Vagina (tissue), 2 donors: ENCODE data around the gene KRTAP12-2. TPM values are rescaled to one million over a fixed set of nuclear protein-coding genes. Genes with fewer than 3 reads are reported as not detected.
A peak's percentile ranks its signal among the peaks of the same experiment; 100 is the strongest.
"Not testable (repeated sequence)": the region's sequence is repeated elsewhere in the genome, so short reads cannot be mapped to it uniquely, and the experiment has no call there.

Experiments used
- DNase-seq, 2 donors: peaks; one replicate each; pipeline ENCODE4 v3.0.0-alpha.2; 2017; ENCODE audit errors: extremely low spot score in 2 of 2
- H3K27ac ChIP-seq: fragments of 200-600 bp; sonication (generic); one replicate; pipeline ENCODE4 v1.5.1; 2019
- H3K27me3 ChIP-seq: fragments of 200-600 bp; sonication (generic); one replicate; pipeline ENCODE4 v1.5.1; 2019
- H3K36me3 ChIP-seq, 2 donors: fragments of 200-600 bp; sonication (generic); one replicate each; pipeline ENCODE4 v1.5.1; 2017 to 2019
- H3K4me1 ChIP-seq: fragments of 200-600 bp; sonication (generic); one replicate; pipeline ENCODE4 v1.5.1; 2019
- H3K4me3 ChIP-seq, 2 donors: fragments of 200-600 bp; sonication (generic); 1 replicate in 1 of 2; 2 replicates in 1 of 2; pipeline ENCODE4 v1.5.1; 2016 to 2019
- H3K9me3 ChIP-seq: fragments of 200-600 bp; sonication (generic); one replicate; pipeline ENCODE4 v1.5.1; 2019
- CTCF ChIP-seq, 3 experiments: fragments of 450-650 bp in 2 of 3; fragments of 200-600 bp in 1 of 3; sonication (generic) in 1 of 3; IDR thresholded peaks; one replicate each; pipeline ENCODE4 v1.5.1; 2017 to 2019; ENCODE audit warnings: antibody characterized with exemption in 3 of 3, mild to moderate bottlenecking in 2 of 3, moderate library complexity in 2 of 3
- POLR2A ChIP-seq, 2 donors: fragments of 450-650 bp; IDR thresholded peaks; one replicate each; pipeline ENCODE4 v1.6.1; 2017; ENCODE audit warnings: antibody characterized with exemption in 2 of 2, mild to moderate bottlenecking in 2 of 2, moderate library complexity in 2 of 2
- POLR2AphosphoS5 ChIP-seq, 2 donors: sonication (generic); formaldehyde crosslinking; IDR thresholded peaks; one replicate each; pipeline ENCODE4 v1.9.0; 2017; ENCODE audit warnings: antibody characterized with exemption in 2 of 2, mild to moderate bottlenecking in 2 of 2, low read depth in 1 of 2; ENCODE audit not compliant: insufficient read depth in 1 of 2
- intact Hi-C: fragments of 100-400 bp; cut with DNase I; formaldehyde crosslinking; loops from one replicate; pipeline ENCODE4 v1.15.1; 2023
- total RNA-seq: library from RNA; depleted of rRNA; stranded (reverse); fragments of >200 nt; gene quantifications from one replicate; pipeline ENCODE4 v1.2.3, GENCODE V29; 2016

The KRTAP12-2 gene
- total RNA-seq, 1 donor from 2014 or later: not detected

GRCh38 chr21:44701023-44701400 is 34.3 kb upstream of the KRTAP12-2 start:
- Histone ChIP-seq H3K27ac (no peak overlapping the region), H3K4me3 (no peak overlapping the region), H3K9me3 (no peaks in the 10 kb centered on the region), H3K4me1 (no peaks in the 10 kb centered on the region), H3K27me3 (peaks cover 3% of the 10 kb centered on the region), H3K36me3 (no peaks in the 10 kb centered on the region)
- no peak for TF ChIP-seq POLR2A (IDR thresholded peaks at IDR 0.05)
- TF ChIP-seq POLR2AphosphoS5 (IDR thresholded peaks at IDR 0.05; ENCODE audit: insufficient read depth in 1 of 2, low read depth in 1 of 2): no peak
- no peak for TF ChIP-seq CTCF (IDR thresholded peaks at IDR 0.05)
- DNase-seq: peak in 1 of 2 donors; percentile 40
- intact Hi-C loops: no loop called here

GRCh38 chr21:44700101-44701022 is 33.6 kb upstream of the KRTAP12-2 start:
- Histone ChIP-seq H3K27ac (no peak overlapping the region), H3K36me3 (no peaks in the 10 kb centered on the region), H3K4me3 (no peak overlapping the region), H3K9me3 (no peaks in the 10 kb centered on the region), H3K27me3 (peaks cover 3% of the 10 kb centered on the region), H3K4me1 (no peaks in the 10 kb centered on the region)
- intact Hi-C loops: no loop called here
- TF ChIP-seq POLR2A (IDR thresholded peaks at IDR 0.05): no peak
- TF ChIP-seq CTCF (IDR thresholded peaks at IDR 0.05): no peak
- no peak for TF ChIP-seq POLR2AphosphoS5 (IDR thresholded peaks at IDR 0.05; ENCODE audit: insufficient read depth in 1 of 2, low read depth in 1 of 2)
- DNase-seq: peak; percentile 42 to 87

- intact Hi-C loops: no loop called here
- no peak for TF ChIP-seq CTCF (IDR thresholded peaks at IDR 0.05)
- TF ChIP-seq POLR2A (IDR thresholded peaks at IDR 0.05): no peak
- no peak for TF ChIP-seq POLR2AphosphoS5 (IDR thresholded peaks at IDR 0.05; ENCODE audit: insufficient read depth in 1 of 2, low read depth in 1 of 2)
- no peaks in the 10 kb centered on the region for H3K4me1 ChIP-seq
- peak; percentile 55 to 58 for DNase-seq
- H3K9me3 ChIP-seq: no peaks in the 10 kb centered on the region
- no peak overlapping the region for H3K4me3 ChIP-seq
- H3K27me3 ChIP-seq: peaks cover 3% of the 10 kb centered on the region
- H3K36me3 ChIP-seq: no peaks in the 10 kb centered on the region
- no peak overlapping the region for H3K27ac ChIP-seq
These were observed 32.8 kb upstream of the KRTAP12-2 start for GRCh38 chr21:44699502-44700001.

GRCh38 chr21:44697811-44698734 is 31.3 kb upstream of the KRTAP12-2 start:
- Histone ChIP-seq H3K4me1 (no peaks in the 10 kb centered on the region), H3K4me3 (no peak overlapping the region), H3K27me3 (peaks cover 3% of the 10 kb centered on the region), H3K36me3 (no peaks in the 10 kb centered on the region), H3K27ac (no peak overlapping the region), H3K9me3 (no peaks in the 10 kb centered on the region)
- intact Hi-C loops: no loop called here
- DNase-seq: peak; percentile 76 to 89
- TF ChIP-seq POLR2AphosphoS5 (IDR thresholded peaks at IDR 0.05; ENCODE audit: insufficient read depth in 1 of 2, low read depth in 1 of 2) (no peak), POLR2A (IDR thresholded peaks at IDR 0.05) (no peak), CTCF (IDR thresholded peaks at IDR 0.05) (no peak)

- intact Hi-C loops, H3K9me3 ChIP-seq, H3K27me3 ChIP-seq, H3K4me3 ChIP-seq, H3K36me3 ChIP-seq, H3K27ac ChIP-seq, H3K4me1 ChIP-seq: not testable (repeated sequence)
- DNase-seq: peak; percentile 58 to 70
These were observed 30.6 kb upstream of the KRTAP12-2 start, which contains the start of gene KRTAP10-12 for GRCh38 chr21:44697172-44697810. Gene KRTAP10-12 (plus strand): TSS chr21:44697172. CDS start chr21:44697202, 30 bp downstream.
